OCI-LY7 (cell line): Measurements from ENCODE around the gene TMEM59L. TPM values are rescaled to one million over a fixed set of nuclear protein-coding genes. Genes with fewer than 3 reads are reported as not detected.

Experiments
- BruUV-seq: library from RNA; stranded (reverse); fragments of 400-500 nt; replicated peaks from 2 replicates; lab custom pipeline; 2021; lab: Mats Ljungman, UMichigan
- CTCF ChIA-PET: fragments of 300-600 bp; sonication (Branson Sonifier 250); formaldehyde crosslinking; loops from one replicate; lab custom pipeline; 2022; ENCODE audit warnings: antibody characterized with exemption; ENCODE audit not compliant: unreplicated experiment; lab: Charles Lee
- POLR2A ChIA-PET: fragments of 300-600 bp; sonication (Branson Sonifier 250); formaldehyde crosslinking; loops from one replicate; lab custom pipeline; 2022; ENCODE audit warnings: antibody characterized with exemption; lab: Charles Lee
- DNase-seq: peaks from one replicate; pipeline ENCODE4 v3.0.0-alpha.2; 2015; ENCODE audit warnings: low spot score
- H2AFZ ChIP-seq: fragments of 200-600 bp; sonication (generic), shearing (Covaris generic); 2 replicates; pipeline ENCODE4 v1.6.1; 2014; ENCODE audit warnings: mild to moderate bottlenecking, antibody characterized with exemption, low read length, moderate library complexity
- H3K27ac ChIP-seq: fragments of 200-600 bp; sonication (generic); 2 replicates; pipeline ENCODE4 v1.5.1; 2014; ENCODE audit warnings: mixed run types, low read depth, mild to moderate bottlenecking, moderate library complexity, low read length, inconsistent platforms; ENCODE audit not compliant: poor library complexity, severe bottlenecking
- H3K36me3 ChIP-seq: fragments of 200-600 bp; sonication (generic); 2 replicates; pipeline ENCODE4 v1.6.1; 2014; ENCODE audit warnings: mild to moderate bottlenecking, antibody characterized with exemption, low read length, moderate library complexity, mixed read lengths; ENCODE audit not compliant: insufficient read depth
- H3K4me1 ChIP-seq: fragments of 200-600 bp; sonication (generic); 2 replicates; pipeline ENCODE4 v1.5.1; 2014; ENCODE audit warnings: mild to moderate bottlenecking, low read length; ENCODE audit not compliant: insufficient read depth, poor library complexity, severe bottlenecking
- H3K4me2 ChIP-seq: fragments of 200-600 bp; sonication (generic); 2 replicates; pipeline ENCODE4 v1.6.1; 2014; ENCODE audit warnings: mild to moderate bottlenecking, low read length
- H3K4me3 ChIP-seq: fragments of 200-600 bp; sonication (generic); 2 replicates; pipeline ENCODE4 v1.5.1; 2014; ENCODE audit warnings: mild to moderate bottlenecking, low read depth, low read length; ENCODE audit not compliant: poor library complexity, severe bottlenecking
- H3K79me2 ChIP-seq: fragments of 200-600 bp; sonication (generic); 2 replicates; pipeline ENCODE4 v1.6.1; 2016; ENCODE audit warnings: low read depth, mild to moderate bottlenecking, low read length, moderate library complexity, mixed read lengths; ENCODE audit not compliant: insufficient read depth
- H3K9me2 ChIP-seq: fragments of 200-600 bp; sonication (generic); 2 replicates; pipeline ENCODE4 v1.6.1; 2016; ENCODE audit warnings: mild to moderate bottlenecking, low read length, mixed read lengths; ENCODE audit not compliant: insufficient read depth
- H3K9me3 ChIP-seq: fragments of 200-600 bp; sonication (generic); 2 replicates; pipeline ENCODE4 v1.6.1; 2014; ENCODE audit warnings: mild to moderate bottlenecking, mixed run types, low read length, mixed read lengths
- H4K20me1 ChIP-seq: fragments of 200-600 bp; sonication (generic); 2 replicates; pipeline ENCODE4 v1.6.1; 2014; ENCODE audit warnings: mild to moderate bottlenecking, antibody characterized with exemption, low read length, moderate library complexity, mixed read lengths; ENCODE audit not compliant: insufficient read depth
- EZH2phosphoT487 ChIP-seq: fragments of 200-600 bp; sonication (generic); IDR thresholded peaks from 2 replicates; pipeline ENCODE4 v1.6.1; 2018; ENCODE audit warnings: low read depth, borderline replicate concordance, mild to moderate bottlenecking, mixed run types, antibody characterized with exemption, low read length, moderate library complexity, mixed read lengths
- intact Hi-C: fragments of 100-400 bp; cut with micrococcal nuclease; formaldehyde crosslinking; loops from one replicate; pipeline ENCODE4 v1.10.0; 2022; ENCODE audit not compliant: unreplicated experiment
- total RNA-seq, 2 experiments: library from RNA; depleted of rRNA in 1 of 2; stranded (reverse); fragments of >200 nt in 1 of 2; shearing (Covaris generic) in 1 of 2; gene quantifications; 2 replicates each; pipeline ENCODE4 v1.2.3, GENCODE V29; 2014 to 2022
- TF ChIP-seq, protein P1 (sequence below): fragments of 200-600 bp; sonication (generic); conservative IDR thresholded peaks from 2 replicates; pipeline ENCODE4 v1.5.1; 2014; ENCODE audit warnings: mild to moderate bottlenecking, antibody characterized with exemption, low read length, moderate library complexity, mixed read lengths

Gene TMEM59L
- total RNA-seq, 2 experiments from 2014 or later: 0.84 to 1.0 TPM

DNA sequence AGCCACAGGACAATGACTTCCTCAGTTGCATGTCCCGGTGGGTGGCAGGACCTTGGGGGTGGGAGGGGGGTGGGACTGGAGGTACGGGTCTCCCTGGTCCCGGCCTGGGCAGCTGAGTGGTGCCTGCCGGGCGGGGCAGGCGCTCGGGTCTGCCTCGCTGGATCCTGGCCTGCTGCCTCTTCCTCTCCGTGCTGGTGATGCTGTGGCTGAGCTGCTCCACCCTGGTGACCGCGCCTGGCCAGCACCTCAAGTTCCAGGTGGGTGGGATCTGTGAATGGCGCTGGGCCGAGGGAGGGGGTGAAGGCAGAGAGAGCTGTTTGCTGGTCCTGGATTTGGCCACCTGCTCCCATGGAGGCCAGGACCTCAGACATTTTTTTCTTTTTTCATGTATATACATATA, 5.6 kb downstream of the TMEM59L start:
- DNase-seq: no peak
- H3K36me3 ChIP-seq: no peaks in the 10 kb centered on the region
- ChIA-PET CTCF (no interaction called here), POLR2A (no interaction called here)
- H3K27ac ChIP-seq: no peak overlapping the region
- no peak overlapping the region for H3K4me3 ChIP-seq
- H3K9me3 ChIP-seq: no peaks in the 10 kb centered on the region
- H3K9me2 ChIP-seq: no peaks in the 10 kb centered on the region
- H3K79me2 ChIP-seq: no peaks in the 10 kb centered on the region
- no peaks in the 10 kb centered on the region for H4K20me1 ChIP-seq
- H2AFZ ChIP-seq: no peak overlapping the region
- intact Hi-C loops: no loop called here
- TF ChIP-seq, protein P1, sequence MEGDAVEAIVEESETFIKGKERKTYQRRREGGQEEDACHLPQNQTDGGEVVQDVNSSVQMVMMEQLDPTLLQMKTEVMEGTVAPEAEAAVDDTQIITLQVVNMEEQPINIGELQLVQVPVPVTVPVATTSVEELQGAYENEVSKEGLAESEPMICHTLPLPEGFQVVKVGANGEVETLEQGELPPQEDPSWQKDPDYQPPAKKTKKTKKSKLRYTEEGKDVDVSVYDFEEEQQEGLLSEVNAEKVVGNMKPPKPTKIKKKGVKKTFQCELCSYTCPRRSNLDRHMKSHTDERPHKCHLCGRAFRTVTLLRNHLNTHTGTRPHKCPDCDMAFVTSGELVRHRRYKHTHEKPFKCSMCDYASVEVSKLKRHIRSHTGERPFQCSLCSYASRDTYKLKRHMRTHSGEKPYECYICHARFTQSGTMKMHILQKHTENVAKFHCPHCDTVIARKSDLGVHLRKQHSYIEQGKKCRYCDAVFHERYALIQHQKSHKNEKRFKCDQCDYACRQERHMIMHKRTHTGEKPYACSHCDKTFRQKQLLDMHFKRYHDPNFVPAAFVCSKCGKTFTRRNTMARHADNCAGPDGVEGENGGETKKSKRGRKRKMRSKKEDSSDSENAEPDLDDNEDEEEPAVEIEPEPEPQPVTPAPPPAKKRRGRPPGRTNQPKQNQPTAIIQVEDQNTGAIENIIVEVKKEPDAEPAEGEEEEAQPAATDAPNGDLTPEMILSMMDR: no peak
- TF ChIP-seq EZH2phosphoT487: no peak
- no peak overlapping the region for H3K4me2 ChIP-seq
- peaks cover 26% of the 10 kb centered on the region for H3K4me1 ChIP-seq
- no TSS peak for BruUV-seq

DNA sequence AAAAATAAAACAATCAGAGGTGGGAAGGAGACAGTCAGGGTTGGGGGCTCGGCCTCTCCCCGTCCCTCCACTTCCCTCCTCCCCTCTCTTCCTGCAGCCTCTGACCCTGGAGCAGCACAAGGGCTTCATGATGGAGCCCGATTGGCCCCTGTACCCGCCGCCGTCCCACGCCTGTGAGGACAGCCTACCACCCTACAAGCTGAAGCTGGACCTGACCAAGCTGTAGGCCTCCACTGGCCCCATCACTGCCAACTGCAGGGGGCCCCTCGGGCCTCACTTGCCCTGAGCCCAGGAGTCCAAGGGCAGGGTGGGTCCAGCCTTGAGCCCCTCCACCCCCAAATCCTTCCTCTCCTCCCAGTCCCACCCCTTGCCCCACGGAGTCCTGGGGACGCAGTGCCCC, 7.6 kb downstream of the TMEM59L start:
- H3K4me3 ChIP-seq: no peak overlapping the region
- H2AFZ ChIP-seq: no peak overlapping the region; the same call in 1 of the 2 replicates
- DNase-seq: no peak
- ChIA-PET CTCF (interaction anchor here (0.8 kb wide), 1 partner anchor 63 kb away, joined by 4 read pairs; the partner anchor contains the start of gene CRTC1), POLR2A (interaction anchor here (0.7 kb wide), 1 partner anchor 8 kb away, joined by 4 read pairs; no protein-coding TSS in a partner anchor)
- no peak for TF ChIP-seq EZH2phosphoT487
- TF ChIP-seq, protein P1: no peak
- no peaks in the 10 kb centered on the region for H3K9me3 ChIP-seq
- peaks cover 26% of the 10 kb centered on the region for H3K4me1 ChIP-seq
- no peak overlapping the region for H3K27ac ChIP-seq
- H3K36me3 ChIP-seq: no peaks in the 10 kb centered on the region
- no peaks in the 10 kb centered on the region for H3K79me2 ChIP-seq
- BruUV-seq: no TSS peak
- H3K4me2 ChIP-seq: peak overlapping the region; percentile 38; the same call in 1 of the 2 replicates
- intact Hi-C loops: no loop called here
- no peaks in the 10 kb centered on the region for H3K9me2 ChIP-seq
- H4K20me1 ChIP-seq: no peaks in the 10 kb centered on the region

DNA sequence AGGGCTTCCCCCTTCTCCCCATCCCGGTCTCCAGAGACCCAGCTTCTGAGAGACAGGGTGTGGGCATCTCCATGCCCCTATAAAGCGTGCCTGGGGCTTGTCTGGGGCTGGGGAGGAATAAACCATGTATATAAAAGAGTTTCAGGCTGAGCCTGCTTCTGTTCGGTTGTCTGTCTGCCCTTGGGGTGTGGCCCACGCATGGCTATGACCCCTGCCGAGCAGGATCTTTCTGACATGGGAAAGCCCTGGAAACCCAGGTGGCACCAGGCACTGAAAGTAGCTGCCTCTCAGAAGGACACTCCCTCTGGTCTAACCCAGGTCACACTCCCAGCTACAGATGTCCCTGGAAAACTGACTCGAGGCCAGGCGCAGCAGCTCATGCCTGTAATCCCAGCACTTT, 8.2 kb downstream of the TMEM59L start:
- intact Hi-C loops: no loop called here
- H4K20me1 ChIP-seq: no peaks in the 10 kb centered on the region
- BruUV-seq: no TSS peak
- H3K79me2 ChIP-seq: no peaks in the 10 kb centered on the region
- TF ChIP-seq, protein P1: no peak
- TF ChIP-seq EZH2phosphoT487: no peak
- no peaks in the 10 kb centered on the region for H3K9me3 ChIP-seq
- H3K4me2 ChIP-seq: peak overlapping the region; percentile 38
- H2AFZ ChIP-seq: peak overlapping the region; percentile 10; the same call in 1 of the 2 replicates
- no peaks in the 10 kb centered on the region for H3K36me3 ChIP-seq
- peak overlapping the region; percentile 52 for H3K27ac ChIP-seq
- ChIA-PET CTCF (interaction anchor here (0.9 kb wide), 1 partner anchor 8 kb away, joined by 4 read pairs; no protein-coding TSS in a partner anchor), POLR2A (interaction anchor here (0.6 to 1.8 kb wide), 4 partner anchors 32 to 282 kb away, joined by 3 to 10 read pairs (median 4); partner anchors contain the start of gene REX1BD)
- no peaks in the 10 kb centered on the region for H3K9me2 ChIP-seq
- no peak overlapping the region for H3K4me3 ChIP-seq
- no peak for DNase-seq
- peaks cover 26% of the 10 kb centered on the region for H3K4me1 ChIP-seq
